Vagina (tissue), 2 donors: ENCODE data around the gene MOGAT1.

Source experiments
- CTCF ChIP-seq, 3 experiments: fragments of 450-650 bp in 2 of 3; fragments of 200-600 bp in 1 of 3; sonication (generic) in 1 of 3; IDR thresholded peaks; one replicate each; pipeline ENCODE4 v1.5.1; 2017 to 2019; ENCODE audit warnings: antibody characterized with exemption in 3 of 3, mild to moderate bottlenecking in 2 of 3, moderate library complexity in 2 of 3
- POLR2AphosphoS5 ChIP-seq, 2 donors: sonication (generic); formaldehyde crosslinking; IDR thresholded peaks; one replicate each; pipeline ENCODE4 v1.9.0; 2017; ENCODE audit warnings: antibody characterized with exemption in 2 of 2, mild to moderate bottlenecking in 2 of 2, low read depth in 1 of 2; ENCODE audit not compliant: insufficient read depth in 1 of 2

GRCh38 chr2:222663479-222663878 is 8.0 kb upstream of the MOGAT1 start:
- no peak for TF ChIP-seq CTCF (IDR thresholded peaks at IDR 0.05)
- TF ChIP-seq POLR2AphosphoS5 (IDR thresholded peaks at IDR 0.05; ENCODE audit: insufficient read depth in 1 of 2, low read depth in 1 of 2) = no peak
